Activated CD8-positive, alpha-beta T cell treated with anti-CD3 and anti-CD28 coated beads for 36 hours (primary cell): ENCODE results near the gene RNF217. TPM values are rescaled to one million over a fixed set of nuclear protein-coding genes. Genes with fewer than 3 reads are reported as not detected.

ENCODE experiments used
- ATAC-seq: fragments of 200-7000 bp; cut with Tn5 transposase; one replicate; pipeline ENCODE4 v1.10.0; 2021; ENCODE audit warnings: mild to moderate bottlenecking, moderate library complexity
- CTCF ChIA-PET: fragments of 350-600 bp; sonication (Branson Sonifier 250); formaldehyde crosslinking; loops from one replicate; lab custom pipeline; 2021; ENCODE audit warnings: antibody characterized with exemption; lab: Charles Lee
- POLR2A ChIA-PET: fragments of 350-600 bp; sonication (Branson Sonifier 250); formaldehyde crosslinking; loops from one replicate; lab custom pipeline; 2021; ENCODE audit warnings: antibody characterized with exemption; lab: Charles Lee
- DNase-seq: peaks from one replicate; pipeline ENCODE4 v3.0.0-alpha.2; 2020
- H3K27ac Mint-ChIP-seq: one replicate; pipeline ENCODE4 v1.8.0; 2021; ENCODE audit warnings: mild to moderate bottlenecking, mixed read lengths
- H3K27me3 Mint-ChIP-seq: one replicate; pipeline ENCODE4 v1.8.0; 2021; ENCODE audit warnings: mixed read lengths
- H3K36me3 Mint-ChIP-seq: one replicate; pipeline ENCODE4 v1.8.0; 2021; ENCODE audit warnings: low read depth, mixed read lengths
- H3K4me1 Mint-ChIP-seq: one replicate; pipeline ENCODE4 v1.8.0; 2021; ENCODE audit warnings: low read depth, mixed read lengths
- H3K4me3 Mint-ChIP-seq: one replicate; pipeline ENCODE4 v1.8.0; 2021; ENCODE audit warnings: mild to moderate bottlenecking, moderate library complexity, mixed read lengths
- H3K9me3 Mint-ChIP-seq: one replicate; pipeline ENCODE4 v1.8.0; 2021; ENCODE audit warnings: mixed read lengths
- CTCF ChIP-seq: fragments of 200-600 bp; IDR thresholded peaks from one replicate; pipeline ENCODE4 v1.8.0; 2022; ENCODE audit warnings: antibody characterized with exemption, mild to moderate bottlenecking
- intact Hi-C: fragments of 100-400 bp; cut with micrococcal nuclease; formaldehyde crosslinking; loops from one replicate; pipeline ENCODE4 v1.10.0; 2022
- total RNA-seq, 2 experiments: library from RNA; stranded (reverse); gene quantifications; one replicate each; pipeline ENCODE4 v1.2.3, GENCODE V29; 2021

The RNF217 gene
- total RNA-seq, 2 experiments from 2014 or later: 0.07 to 0.09 TPM

- intact Hi-C loops: no loop called here
- Mint-ChIP-seq H3K9me3 (no peaks in the 10 kb centered on the region), H3K36me3 (no peaks in the 10 kb centered on the region), H3K27ac (no peak overlapping the region), H3K4me1 (no peaks in the 10 kb centered on the region), H3K27me3 (peaks cover 2% of the 10 kb centered on the region), H3K4me3 (no peak overlapping the region)
- ChIA-PET CTCF (no interaction called here), POLR2A (no interaction called here)
- no peak for DNase-seq
- ATAC-seq: no peak
- TF ChIP-seq CTCF: no peak
Measured at GRCh38 chr6:125136378-125136777, 174.1 kb downstream of the RNF217 start.

DNA sequence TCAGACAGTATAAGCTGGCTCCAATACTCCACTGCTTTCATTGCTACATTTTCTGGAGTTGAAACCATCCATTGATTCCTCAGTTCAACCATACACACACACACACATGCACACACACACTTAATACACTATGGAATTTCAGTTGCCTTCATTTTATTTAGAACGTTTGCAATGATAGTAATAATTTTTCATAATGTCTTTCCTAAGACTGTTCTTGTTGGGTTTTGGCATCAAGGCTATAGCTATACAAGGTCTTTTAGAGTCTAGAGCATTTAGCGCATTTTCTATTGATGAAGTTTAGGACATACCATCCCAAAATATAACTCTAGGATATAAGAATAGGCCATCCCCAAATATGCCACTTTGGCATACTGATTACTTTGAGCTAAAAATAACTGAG, 175.8 kb downstream of the RNF217 start:
- POLR2A ChIA-PET: no interaction called here
- no peak for ATAC-seq

GRCh38 chr6:125140808-125141207, 178.6 kb downstream of the RNF217 start:
- ChIA-PET CTCF (interaction anchor here (1.6 kb wide), 1 partner anchor 13 kb away, joined by 4 read pairs; the partner anchor contains the start of gene TPD52L1), POLR2A (no interaction called here)
- no peaks in the 10 kb centered on the region for H3K4me1 Mint-ChIP-seq
- intact Hi-C loops: no loop called here
- H3K27ac Mint-ChIP-seq: no peak overlapping the region
- H3K9me3 Mint-ChIP-seq: no peaks in the 10 kb centered on the region
- TF ChIP-seq CTCF: no peak
- peaks cover 7% of the 10 kb centered on the region for H3K27me3 Mint-ChIP-seq
- H3K36me3 Mint-ChIP-seq: no peaks in the 10 kb centered on the region
- DNase-seq (no peak), ATAC-seq (no peak)
- no peak overlapping the region for H3K4me3 Mint-ChIP-seq

More for the DNA sequence above, 175.8 kb downstream of the RNF217 start:
- Mint-ChIP-seq H3K36me3 (no peaks in the 10 kb centered on the region), H3K4me1 (no peaks in the 10 kb centered on the region), H3K27ac (no peak overlapping the region), H3K27me3 (peaks cover 3% of the 10 kb centered on the region), H3K9me3 (no peaks in the 10 kb centered on the region), H3K4me3 (no peak overlapping the region)
- CTCF ChIA-PET: no interaction called here
- no peak for DNase-seq
- intact Hi-C loops: no loop called here
- TF ChIP-seq CTCF: no peak

Other genes starting within 250 kb of the RNF217 start
- gene TPD52L1, start 191.3 kb downstream of the RNF217 start, total RNA-seq: 1 to 10 TPM in 1 of 2 experiments, under 1 TPM in 1; 0.52 to 1.1 TPM